H1 (cell line): ENCODE results near the gene CLDN24. TPM values are rescaled to one million over a fixed set of nuclear protein-coding genes. Genes with fewer than 3 reads are reported as not detected.

Experiments used
- EGR1 ChIP-seq: IDR thresholded peaks from 2 replicates; pipeline ENCODE4 v1.6.1; 2011; ENCODE audit warnings: low read depth, low read length, borderline replicate concordance
- GABPA ChIP-seq: IDR thresholded peaks from 2 replicates; pipeline ENCODE4 v1.6.1; 2011; ENCODE audit warnings: mild to moderate bottlenecking, low read length, moderate library complexity, borderline replicate concordance; ENCODE audit not compliant: insufficient read depth
- TAF1 ChIP-seq: IDR thresholded peaks from 2 replicates; pipeline ENCODE4 v1.6.1; 2011; ENCODE audit warnings: mild to moderate bottlenecking, low read depth, low read length
- polyA plus RNA-seq, 7 experiments: library from polyadenylated mRNA; depleted of rRNA in 3 of 7; stranded (reverse) in 5 of 7; unstranded in 2 of 7; fragments of >200 nt in 5 of 7; fragments of 200-250 nt in 2 of 7; gene quantifications; 1 replicate in 5 of 7; 2 replicates in 1 of 7; 4 replicates in 1 of 7; pipeline versions ENCODE4 v1.2.1 to v1.2.3, GENCODE V29; 2011 to 2013; ENCODE audit warnings: missing spikeins in 2 of 7, mixed read lengths in 2 of 7
- total RNA-seq: library from RNA; stranded (reverse); fragmentation: NEBNext Ultra II Directional; extraction: Animal tissue kit (Norgen Biotek cat#: 25700); gene quantifications from 2 replicates; pipeline ENCODE4 v1.2.1, GENCODE V29; 2021
- TF ChIP-seq, protein P1 (sequence below): IDR thresholded peaks from 2 replicates; pipeline ENCODE4 v1.6.1; 2012; ENCODE audit warnings: inconsistent platforms

The CLDN24 gene
- total and polyA plus RNA-seq, 2 of the 8 experiments (the other 6 are each of a cell fraction or from before 2014, with no cell fraction given) = not detected

GRCh38 chr4:183344523-183345255, 22.5 kb upstream of the CLDN24 start (continued):
- TF ChIP-seq, protein P1, sequence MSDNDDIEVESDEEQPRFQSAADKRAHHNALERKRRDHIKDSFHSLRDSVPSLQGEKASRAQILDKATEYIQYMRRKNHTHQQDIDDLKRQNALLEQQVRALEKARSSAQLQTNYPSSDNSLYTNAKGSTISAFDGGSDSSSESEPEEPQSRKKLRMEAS = no peak
- no peak for TF ChIP-seq TAF1
- no peak for TF ChIP-seq GABPA
- no peak for TF ChIP-seq EGR1
- TF ChIP-seq, all 59 proteins: peak for 0
